SK-N-SH treated with all-trans-retinoic acid at 6 μM for 48 hours (cell line): ENCODE data around the gene GPR42.

Source experiments
- CSDC2 ChIP-seq: fragments of 250-450 bp; sonication (Bioruptor Pico); IDR thresholded peaks from 2 replicates; pipeline ENCODE4 v1.5.0; 2020; ENCODE audit warnings: mild to moderate bottlenecking, moderate library complexity
- PATZ1 ChIP-seq: fragments of 250-450 bp; sonication (Bioruptor Pico); IDR thresholded peaks from 2 replicates; pipeline ENCODE4 v1.8.0; 2020; ENCODE audit warnings: mild to moderate bottlenecking, moderate library complexity, borderline replicate concordance

- TF ChIP-seq CSDC2 (CRISPR knock-in tag): no peak
- TF ChIP-seq PATZ1 (CRISPR knock-in tag): no peak
These were observed 49.6 kb upstream of the GPR42 start for GRCh38 chr19:35321291-35321690.
